Activated CD4-positive, alpha-beta memory T cell treated with anti-CD3 and anti-CD28 coated beads, Interleukin-2, amount 10 ng/mL, durations not matched to agents 7 days and 5 days (primary cell): ENCODE data around the gene CXCL17. TPM values are rescaled to one million over a fixed set of nuclear protein-coding genes. Genes with fewer than 3 reads are reported as not detected.
"Not testable (repeated sequence)": the region's sequence is repeated elsewhere in the genome, so short reads cannot be mapped to it uniquely, and the experiment has no call there.

Experiments used
- CTCF ChIA-PET: fragments of 350-600 bp; sonication (Branson Sonifier 250); formaldehyde crosslinking; loops from one replicate; lab custom pipeline; 2021; ENCODE audit warnings: antibody characterized with exemption, inconsistent platforms; lab: Charles Lee
- POLR2A ChIA-PET: fragments of 350-600 bp; sonication (Branson Sonifier 250); formaldehyde crosslinking; loops from one replicate; lab custom pipeline; 2021; ENCODE audit warnings: antibody characterized with exemption; lab: Charles Lee
- DNase-seq: peaks from one replicate; pipeline ENCODE4 v3.0.0-alpha.2; 2020
- H3K27ac Mint-ChIP-seq: one replicate; pipeline ENCODE4 v1.8.0; 2021; ENCODE audit warnings: mild to moderate bottlenecking, mixed read lengths
- H3K27me3 Mint-ChIP-seq: one replicate; pipeline ENCODE4 v1.8.0; 2021; ENCODE audit warnings: mixed read lengths
- H3K36me3 Mint-ChIP-seq: one replicate; pipeline ENCODE4 v1.8.0; 2021; ENCODE audit warnings: low read depth, mixed read lengths
- H3K4me1 Mint-ChIP-seq: one replicate; pipeline ENCODE4 v1.8.0; 2021; ENCODE audit warnings: mixed read lengths
- H3K4me3 Mint-ChIP-seq: one replicate; pipeline ENCODE4 v1.8.0; 2021; ENCODE audit warnings: mild to moderate bottlenecking, mixed read lengths
- H3K9me3 Mint-ChIP-seq: one replicate; pipeline ENCODE4 v1.8.0; 2021; ENCODE audit warnings: mixed read lengths
- total RNA-seq, 2 experiments: library from RNA; stranded (reverse); gene quantifications; one replicate each; pipeline ENCODE4 v1.2.3, GENCODE V29; 2021

Gene CXCL17
- total RNA-seq, 2 experiments from 2014 or later = not detected

DNA sequence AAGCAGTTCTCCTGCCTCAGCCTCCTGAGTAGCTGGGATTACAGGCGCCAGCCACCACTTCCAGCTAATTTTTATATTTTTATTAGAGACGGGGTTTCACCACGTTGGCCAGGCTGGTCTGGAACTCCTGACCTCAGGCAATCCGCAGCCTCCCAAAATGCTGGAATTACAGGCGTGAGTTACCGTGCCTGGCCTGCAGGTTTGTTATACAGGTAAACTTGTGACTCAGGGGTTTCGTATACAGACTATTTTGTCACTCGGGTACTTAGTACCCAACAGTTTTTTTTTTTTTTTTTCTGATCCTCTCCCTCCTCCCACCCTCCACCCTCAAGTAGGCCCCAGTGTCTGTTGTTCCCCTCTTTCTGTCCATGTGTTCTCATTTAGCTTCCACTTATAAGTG is 18.5 kb upstream of the CXCL17 start:
- CTCF ChIA-PET = interaction anchor here (1.7 kb wide), 1 partner anchor 68 kb away, joined by 6 read pairs; no protein-coding TSS in a partner anchor
- POLR2A ChIA-PET, H3K4me3 Mint-ChIP-seq, H3K9me3 Mint-ChIP-seq, DNase-seq, H3K36me3 Mint-ChIP-seq, H3K27me3 Mint-ChIP-seq, H3K27ac Mint-ChIP-seq: not testable (repeated sequence)
- H3K4me1 Mint-ChIP-seq = peaks cover 10% of the 10 kb centered on the region

DNA sequence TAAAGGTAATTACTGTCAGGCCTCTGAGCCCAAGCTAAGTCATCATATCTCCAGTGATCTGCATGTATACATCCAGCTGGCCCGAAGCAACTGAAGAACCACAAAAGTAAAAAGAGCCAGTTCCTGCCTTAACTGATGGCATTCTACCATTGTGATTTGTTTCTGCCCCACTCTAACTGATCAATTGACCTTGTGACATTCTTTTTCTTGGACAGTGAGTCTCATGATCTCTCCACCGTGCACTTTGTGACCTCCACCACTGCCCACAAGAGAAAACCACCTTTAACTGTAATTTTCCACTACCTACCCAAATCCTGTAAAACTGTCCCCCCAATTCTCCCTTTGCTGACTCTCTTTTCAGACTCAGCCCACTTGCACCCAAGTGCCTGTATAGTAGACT is 17.2 kb upstream of the CXCL17 start:
- no peaks in the 10 kb centered on the region for H3K36me3 Mint-ChIP-seq
- H3K27me3 Mint-ChIP-seq = peaks cover 2% of the 10 kb centered on the region
- CTCF ChIA-PET = interaction anchor here (3.2 kb wide), 1 partner anchor 69 kb away, joined by 15 read pairs; the partner anchor contains the start of gene CEACAM1
- POLR2A ChIA-PET = no interaction called here
- peaks cover 18% of the 10 kb centered on the region for H3K4me1 Mint-ChIP-seq
- no peak overlapping the region for H3K4me3 Mint-ChIP-seq
- DNase-seq = no peak
- H3K27ac Mint-ChIP-seq = no peak overlapping the region
- H3K9me3 Mint-ChIP-seq = no peaks in the 10 kb centered on the region

DNA sequence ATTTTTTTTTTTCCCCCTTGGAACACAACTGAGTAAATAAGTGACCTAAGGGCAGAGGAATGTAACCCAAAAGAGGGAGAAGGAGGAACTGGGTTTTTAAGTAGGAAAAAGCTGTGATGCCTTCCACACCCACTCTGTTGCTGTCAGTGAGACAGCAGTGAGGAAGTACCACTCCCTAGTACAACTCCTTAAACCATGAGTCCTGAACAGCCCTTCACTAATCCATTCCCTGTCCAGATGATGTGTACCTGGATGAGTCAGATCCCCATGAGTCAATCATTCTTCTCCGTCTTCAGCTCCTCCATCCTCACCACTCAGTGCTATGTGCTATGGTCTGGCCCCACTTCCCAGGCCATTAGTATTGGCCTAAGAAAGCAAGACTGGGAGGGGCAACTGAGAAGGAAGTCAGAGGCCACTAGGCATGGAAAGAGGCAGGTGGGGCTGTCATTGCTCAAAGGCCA is 12.9 kb upstream of the CXCL17 start:
- POLR2A ChIA-PET = interaction anchor here (1.1 to 2.1 kb wide), 5 partner anchors 11 to 80 kb away, joined by 3 to 8 read pairs (median 4); no protein-coding TSS in a partner anchor
- H3K4me1 Mint-ChIP-seq = peaks cover 48% of the 10 kb centered on the region
- no peaks in the 10 kb centered on the region for H3K36me3 Mint-ChIP-seq
- no peaks in the 10 kb centered on the region for H3K9me3 Mint-ChIP-seq
- DNase-seq = no peak
- CTCF ChIA-PET = interaction anchor here (1.0 to 7.7 kb wide), 6 partner anchors 11 to 87 kb away, joined by 3 to 198 read pairs (median 5); partner anchors contain the start of gene CEACAM1
- peaks cover 2% of the 10 kb centered on the region for H3K27me3 Mint-ChIP-seq
- H3K4me3 Mint-ChIP-seq = no peak overlapping the region
- H3K27ac Mint-ChIP-seq = no peak overlapping the region

DNA sequence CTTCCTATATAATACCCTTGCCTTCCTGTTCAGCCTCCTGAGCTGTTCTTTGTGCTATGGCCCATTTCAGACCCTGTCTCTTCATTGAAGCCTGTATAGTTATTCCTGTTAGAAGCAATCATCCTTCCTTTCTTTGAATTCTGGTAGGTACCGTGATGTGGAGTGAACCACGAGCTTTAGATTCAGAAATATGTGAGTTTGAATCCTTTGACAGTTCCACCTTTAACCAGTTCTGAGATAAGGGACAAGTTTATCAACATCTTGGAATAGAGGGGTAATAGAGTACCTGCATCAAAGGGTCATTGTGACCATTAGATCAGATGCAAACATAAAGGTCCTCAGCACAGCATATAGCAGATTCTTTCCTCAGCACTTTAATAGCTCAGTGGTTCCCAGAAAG is 12.3 kb upstream of the CXCL17 start:
- Mint-ChIP-seq H3K36me3 (no peaks in the 10 kb centered on the region), H3K27me3 (peaks cover 2% of the 10 kb centered on the region), H3K4me1 (peaks cover 47% of the 10 kb centered on the region), H3K27ac (no peak overlapping the region), H3K9me3 (no peaks in the 10 kb centered on the region), H3K4me3 (no peak overlapping the region)
- ChIA-PET POLR2A (interaction anchor here (0.7 to 2.1 kb wide), 6 partner anchors 9 to 80 kb away, joined by 3 to 8 read pairs (median 4); no protein-coding TSS in a partner anchor), CTCF (interaction anchor here (0.6 to 7.7 kb wide), 8 partner anchors 12 to 107 kb away, joined by 3 to 198 read pairs (median 4); partner anchors contain the start of gene CEACAM1)
- no peak for DNase-seq

DNA sequence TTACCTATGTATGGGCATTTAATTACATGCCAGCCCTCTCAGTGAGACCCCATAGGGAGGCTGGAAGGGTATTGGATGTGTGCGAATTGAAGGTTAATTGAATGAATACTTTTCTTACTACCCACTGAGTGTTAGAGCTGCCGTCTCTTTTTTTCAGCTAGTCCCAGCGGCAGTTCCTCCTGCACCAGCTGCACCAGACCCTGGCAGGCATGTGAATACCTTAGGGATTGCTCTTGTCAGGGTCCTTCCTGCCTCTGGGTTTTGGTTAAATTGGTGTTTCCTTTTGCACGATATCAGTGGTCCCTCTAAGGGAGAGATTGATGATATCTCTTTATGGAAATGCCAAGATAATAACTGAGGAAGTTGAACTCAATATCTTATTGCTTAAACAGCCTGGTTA is 9.8 kb upstream of the CXCL17 start:
- Mint-ChIP-seq H3K27ac (no peak overlapping the region), H3K36me3 (no peaks in the 10 kb centered on the region), H3K27me3 (no peaks in the 10 kb centered on the region), H3K9me3 (no peaks in the 10 kb centered on the region), H3K4me1 (peaks cover 45% of the 10 kb centered on the region), H3K4me3 (no peak overlapping the region)
- no peak for DNase-seq
- POLR2A ChIA-PET = interaction anchor here (4.0 kb wide), 1 partner anchor 77 kb away, joined by 41 read pairs; the partner anchor contains the start of gene CEACAM1
- CTCF ChIA-PET = interaction anchor here (0.6 to 7.7 kb wide), 6 partner anchors 11 to 89 kb away, joined by 3 to 198 read pairs (median 4); partner anchors contain the start of gene CEACAM1

DNA sequence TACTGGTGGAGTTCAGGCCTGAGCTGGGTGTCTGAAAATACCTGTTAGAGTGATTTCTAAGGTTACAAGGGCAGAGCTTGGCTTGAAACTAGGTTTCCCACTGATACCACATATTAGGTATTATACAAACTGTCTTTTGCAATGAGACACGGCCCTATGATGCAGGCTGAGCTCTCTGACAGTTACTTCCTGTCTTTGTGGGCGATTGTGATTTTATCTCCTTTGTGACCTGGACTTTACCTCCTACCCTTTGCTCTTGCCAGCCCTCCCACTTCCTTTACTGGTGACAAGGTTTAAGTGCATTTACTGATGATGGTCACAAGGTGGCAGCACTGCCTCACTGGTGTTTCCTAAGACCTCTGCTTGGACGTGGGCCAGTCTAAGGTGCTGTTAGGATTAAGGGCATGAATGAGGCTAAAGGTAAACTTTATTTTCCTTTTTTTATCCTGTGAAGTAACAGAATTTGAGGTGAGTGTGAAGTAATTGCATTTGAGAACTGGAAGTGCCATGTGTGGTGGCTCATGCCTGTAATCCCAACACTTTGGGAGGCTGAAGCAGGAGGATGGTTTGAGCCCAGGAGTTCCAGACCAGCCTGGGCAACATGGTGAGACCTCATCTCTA is 7.7 kb upstream of the CXCL17 start:
- H3K36me3 Mint-ChIP-seq = no peaks in the 10 kb centered on the region
- DNase-seq = peak; percentile 87
- no peak overlapping the region for H3K4me3 Mint-ChIP-seq
- ChIA-PET POLR2A (interaction anchor here (0.8 to 4.0 kb wide), 9 partner anchors 9 to 87 kb away, joined by 3 to 41 read pairs (median 4); partner anchors contain the start of gene CEACAM1), CTCF (interaction anchor here (0.6 to 7.7 kb wide), 38 partner anchors 8 to 318 kb away, joined by 3 to 198 read pairs (median 5); partner anchors contain the start of genes CEACAM1 and POU2F2)
- no peaks in the 10 kb centered on the region for H3K27me3 Mint-ChIP-seq
- no peaks in the 10 kb centered on the region for H3K9me3 Mint-ChIP-seq
- H3K27ac Mint-ChIP-seq = no peak overlapping the region
- H3K4me1 Mint-ChIP-seq = peaks cover 35% of the 10 kb centered on the region

DNA sequence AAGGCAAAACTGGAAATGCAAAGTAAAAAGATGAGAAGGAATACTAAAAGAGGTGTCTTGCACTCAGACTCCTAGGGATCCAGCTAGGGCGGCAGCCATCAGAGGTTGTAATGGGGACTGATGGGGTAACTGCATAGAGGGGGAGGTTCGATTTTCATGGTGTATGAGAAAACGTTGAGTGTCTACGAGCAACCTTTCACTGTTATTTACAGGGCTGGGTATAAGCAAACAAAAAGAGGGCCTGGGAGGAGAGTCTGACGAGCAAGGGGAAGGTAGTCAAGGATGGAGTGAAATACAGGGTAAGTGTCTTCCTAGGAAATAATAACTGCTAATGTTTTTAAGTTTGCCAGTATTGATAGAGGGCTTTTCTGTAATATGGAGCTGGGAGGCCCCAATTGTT is 5.6 kb upstream of the CXCL17 start:
- not testable (repeated sequence) for H3K27ac Mint-ChIP-seq, H3K4me3 Mint-ChIP-seq, DNase-seq

DNA sequence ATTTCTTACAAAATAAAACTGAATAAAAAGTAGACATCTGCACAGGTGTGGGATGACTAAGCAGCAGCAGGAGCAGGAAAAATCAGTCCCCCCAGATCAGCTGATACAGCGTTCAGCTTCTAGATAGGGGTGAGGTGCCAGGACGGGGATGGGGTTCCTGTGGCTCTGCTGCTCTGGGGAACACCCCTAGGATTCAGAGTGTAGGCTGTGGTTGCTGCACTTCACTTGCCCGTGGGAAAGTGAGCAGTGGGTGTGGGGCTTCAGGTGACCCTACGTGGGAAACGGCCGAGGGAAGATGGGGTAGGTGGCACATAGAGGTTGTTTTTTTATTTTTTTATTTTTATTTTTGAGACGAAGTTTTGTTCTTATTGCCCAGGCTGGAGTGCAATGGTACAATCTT is 3.2 kb upstream of the CXCL17 start:
- Mint-ChIP-seq H3K36me3 (no peaks in the 10 kb centered on the region), H3K9me3 (no peaks in the 10 kb centered on the region), H3K4me1 (peaks cover 11% of the 10 kb centered on the region), H3K4me3 (no peak overlapping the region), H3K27ac (no peak overlapping the region), H3K27me3 (peaks cover 5% of the 10 kb centered on the region)
- POLR2A ChIA-PET = no interaction called here
- DNase-seq = no peak
- CTCF ChIA-PET = interaction anchor here (0.7 to 1.3 kb wide), 2 partner anchors 22 to 83 kb away, joined by 3 to 6 read pairs; partner anchors contain the start of gene CEACAM1

More for the DNA sequence above, 5.6 kb upstream of the CXCL17 start:
- H3K4me1 Mint-ChIP-seq = peaks cover 20% of the 10 kb centered on the region
- H3K36me3 Mint-ChIP-seq, POLR2A ChIA-PET, H3K27me3 Mint-ChIP-seq, H3K9me3 Mint-ChIP-seq: not testable (repeated sequence)
- CTCF ChIA-PET = interaction anchor here (1.5 to 3.7 kb wide), 2 partner anchors 7 to 10 kb away, joined by 4 to 91 read pairs; no protein-coding TSS in a partner anchor

DNA sequence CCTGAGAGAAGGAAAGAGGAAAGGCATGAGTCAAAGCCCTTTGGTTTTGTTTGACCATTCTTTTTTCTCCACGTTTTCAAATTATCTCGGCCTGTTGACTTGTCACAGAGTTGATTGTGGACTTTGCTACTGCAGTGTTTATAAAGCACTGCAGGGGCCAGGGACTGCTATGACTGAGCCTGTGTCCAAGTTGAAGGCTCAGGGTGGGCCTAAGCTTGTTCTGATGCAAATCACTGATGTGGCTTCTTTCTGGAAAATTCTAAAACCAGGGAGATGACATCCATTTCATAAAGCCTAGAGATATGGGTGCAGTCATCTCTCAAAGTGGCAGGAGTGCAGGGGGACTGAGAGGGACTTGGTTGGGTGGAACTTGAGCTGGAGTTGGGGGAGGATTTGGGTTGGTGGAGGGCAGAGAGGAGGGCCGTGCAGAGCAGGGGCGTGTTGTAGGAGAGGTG is 1.2 kb upstream of the CXCL17 start:
- Mint-ChIP-seq H3K27ac (no peak overlapping the region), H3K9me3 (no peaks in the 10 kb centered on the region), H3K4me3 (no peak overlapping the region), H3K36me3 (no peaks in the 10 kb centered on the region), H3K27me3 (peaks cover 5% of the 10 kb centered on the region), H3K4me1 (peaks cover 24% of the 10 kb centered on the region)
- no peak for DNase-seq
- ChIA-PET CTCF (interaction anchor here (0.8 kb wide), 1 partner anchor 87 kb away, joined by 4 read pairs; no protein-coding TSS in a partner anchor), POLR2A (no interaction called here)

DNA sequence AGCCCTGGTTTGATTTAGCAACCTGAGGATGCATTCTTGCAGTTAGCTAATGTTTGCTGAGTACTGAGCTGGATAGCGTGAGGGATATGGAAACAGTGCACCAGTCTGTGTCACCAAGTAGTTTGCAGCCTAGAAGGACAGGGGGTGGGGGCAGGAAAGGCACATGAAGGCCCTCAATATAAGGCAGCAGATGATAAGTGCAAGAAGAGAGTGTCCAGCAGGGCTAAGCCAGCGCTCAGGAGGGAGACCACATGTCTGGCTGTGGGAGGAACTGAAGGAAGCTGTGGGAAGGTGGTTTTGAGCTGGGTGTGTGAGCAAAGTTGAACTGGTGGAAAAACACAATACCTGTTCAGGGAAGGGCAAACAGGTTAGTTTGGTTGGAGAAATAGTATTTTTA is 1.7 kb downstream of the CXCL17 start:
- POLR2A ChIA-PET = interaction anchor here (0.7 to 2.8 kb wide), 7 partner anchors 9 to 89 kb away, joined by 3 to 18 read pairs (median 4); partner anchors contain the start of gene CEACAM1

DNA sequence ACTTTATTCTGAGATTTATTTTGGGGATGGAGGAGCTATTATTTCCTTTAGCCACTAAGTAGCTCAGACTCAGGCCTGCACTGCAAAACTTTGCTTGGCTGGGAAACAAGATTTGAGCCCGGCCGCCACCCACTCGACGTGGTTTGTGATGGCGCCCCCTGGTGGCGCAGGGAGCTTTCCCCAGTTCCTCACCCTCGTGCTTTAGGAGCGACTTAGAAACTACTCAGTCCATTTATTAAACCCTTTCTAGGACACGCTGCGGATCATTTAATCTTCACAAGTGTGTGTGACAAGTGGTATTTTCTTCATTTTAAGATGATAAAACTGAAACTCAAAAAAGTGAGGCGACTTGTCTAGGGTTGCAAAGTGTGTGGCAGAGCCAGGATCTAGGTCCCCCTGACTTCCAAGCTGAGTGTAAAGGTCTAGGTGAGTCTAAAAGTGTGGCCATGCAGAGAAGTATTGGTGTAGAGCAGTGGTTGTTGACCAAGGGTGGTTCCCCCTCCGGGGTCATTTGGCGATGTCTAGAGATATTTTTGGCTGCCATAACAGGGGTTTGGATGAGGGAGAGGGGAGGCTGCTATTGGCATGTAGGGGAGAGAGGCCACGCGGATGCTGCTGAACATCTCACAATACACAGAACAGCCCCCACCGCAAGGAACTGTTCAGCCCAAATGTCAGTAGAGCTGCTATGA is 2.2 kb downstream of the CXCL17 start:
- Mint-ChIP-seq H3K4me3 (no peak overlapping the region), H3K27me3 (peaks cover 5% of the 10 kb centered on the region), H3K4me1 (peaks cover 29% of the 10 kb centered on the region), H3K36me3 (no peaks in the 10 kb centered on the region), H3K9me3 (no peaks in the 10 kb centered on the region), H3K27ac (peak overlapping the region; percentile 25)
- peak; percentile 84 for DNase-seq
- ChIA-PET CTCF (interaction anchor here (0.6 to 3.0 kb wide), 46 partner anchors 9 to 496 kb away, joined by 3 to 91 read pairs (median 4); partner anchors contain the start of gene CEACAM1), POLR2A (interaction anchor here (1.0 to 2.8 kb wide), 7 partner anchors 9 to 88 kb away, joined by 3 to 18 read pairs (median 4); partner anchors contain the start of gene CEACAM1)

More for the DNA sequence above, 1.7 kb downstream of the CXCL17 start:
- CTCF ChIA-PET = interaction anchor here (0.6 to 3.0 kb wide), 32 partner anchors 9 to 496 kb away, joined by 3 to 91 read pairs (median 4); partner anchors contain the start of gene CEACAM1
- Mint-ChIP-seq H3K4me1 (peaks cover 29% of the 10 kb centered on the region), H3K9me3 (no peaks in the 10 kb centered on the region), H3K27me3 (peaks cover 5% of the 10 kb centered on the region), H3K27ac (peak overlapping the region; percentile 25), H3K4me3 (no peak overlapping the region), H3K36me3 (no peaks in the 10 kb centered on the region)
- peak; percentile 37 for DNase-seq

DNA sequence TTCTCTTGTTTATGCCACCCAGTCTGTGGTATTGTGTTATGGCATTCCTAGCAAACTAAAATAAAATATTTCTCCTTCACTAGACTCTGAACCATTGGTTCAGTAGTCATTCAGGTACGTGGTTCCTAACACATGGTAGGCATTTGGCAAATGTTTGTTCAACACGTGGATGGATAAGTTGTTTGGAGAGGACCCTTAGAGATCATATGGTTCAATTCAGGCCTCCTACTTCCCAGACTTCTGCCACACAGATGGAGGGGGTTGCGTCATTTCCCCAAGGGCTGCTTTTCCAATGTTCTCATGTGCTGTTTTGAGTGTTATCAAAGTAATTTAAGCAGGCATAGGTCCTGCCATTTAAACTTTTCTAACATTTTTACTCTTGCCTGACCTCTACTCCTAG is 6.7 kb downstream of the CXCL17 start:
- ChIA-PET POLR2A (no interaction called here), CTCF (interaction anchor here (3.6 kb wide), 1 partner anchor 17 kb away, joined by 35 read pairs; no protein-coding TSS in a partner anchor)
- H3K4me3 Mint-ChIP-seq = no peak overlapping the region
- no peak overlapping the region for H3K27ac Mint-ChIP-seq
- no peaks in the 10 kb centered on the region for H3K36me3 Mint-ChIP-seq
- H3K27me3 Mint-ChIP-seq = peaks cover 2% of the 10 kb centered on the region
- no peaks in the 10 kb centered on the region for H3K9me3 Mint-ChIP-seq
- no peak for DNase-seq
- peaks cover 26% of the 10 kb centered on the region for H3K4me1 Mint-ChIP-seq
